Smooth muscle cell of bladder (primary cell): ENCODE measurements around the gene ZNF415. TPM values are rescaled to one million over a fixed set of nuclear protein-coding genes. Genes with fewer than 3 reads are reported as not detected.

Source experiments
- total RNA-seq: library from RNA; depleted of rRNA; stranded (reverse); fragments of >200 nt; gene quantifications from 2 replicates; pipeline ENCODE4 v1.2.3, GENCODE V29; 2014

ZNF415 gene
- total RNA-seq, result 11.3 and 13.7 TPM in 2 replicates

GRCh38 chr19:53132141-53132991 is at the start of gene ZNF415:
ZNF415 (minus strand) TSS chr19:53132910; CDS start chr19:53122676, 10,234 bp downstream.

GRCh38 chr19:53103234-53104203 is 29.2 kb downstream of the ZNF415 start, which contains the start of gene ZNF160:
ZNF160 (minus strand) TSS chr19:53103422; CDS start chr19:53086276, 17,146 bp downstream.

Other genes with a start within 250 kb of the ZNF415 start
- 8.1 and 10.1 TPM in 2 replicates for gene ZNF320, start 235.3 kb downstream of the ZNF415 start, total RNA-seq
- 3.6 and 3.7 TPM in 2 replicates for gene ZNF888, start 209.5 kb downstream of the ZNF415 start, total RNA-seq
- gene ZNF816, start 170.0 kb downstream of the ZNF415 start, total RNA-seq, result 9.5 and 11.3 TPM in 2 replicates
- under 0.01 TPM in 1 of 2 replicates, not detected in the other for gene ERVV-1, start 119.0 kb downstream of the ZNF415 start, total RNA-seq
- gene ERVV-2, start 88.2 kb downstream of the ZNF415 start, total RNA-seq, result under 0.01 TPM in 1 of 2 replicates, not detected in the other
- gene ZNF160, start 29.5 kb downstream of the ZNF415 start, total RNA-seq, result 24.0 and 31.8 TPM in 2 replicates
- 7.0 and 7.4 TPM in 2 replicates for gene ZNF347, start 26.1 kb upstream of the ZNF415 start, total RNA-seq
- 4.4 and 5.7 TPM in 2 replicates for gene ZNF665, start 60.4 kb upstream of the ZNF415 start, total RNA-seq
- 8.8 and 10.4 TPM in 2 replicates for gene ZNF677, start 122.0 kb upstream of the ZNF415 start, total RNA-seq
- gene VN1R2, start 125.4 kb upstream of the ZNF415 start, total RNA-seq, result not detected in 2 replicates
- not detected in 2 replicates for gene VN1R4, start 134.8 kb upstream of the ZNF415 start, total RNA-seq
- gene ZNF845, start 200.8 kb upstream of the ZNF415 start, total RNA-seq, result 7.1 and 8.0 TPM in 2 replicates
- 4.4 and 10.0 TPM in 2 replicates for gene ZNF525, start 232.8 kb upstream of the ZNF415 start, total RNA-seq